Mesenchymal stem cell (in vitro differentiated cells and primary cell): Measurements from ENCODE around the gene GPR22.

Experiments
- DNase-seq: peaks from one replicate; pipeline ENCODE4 v3.0.0-alpha.2; 2013
- H2AFZ ChIP-seq: one replicate; pipeline ENCODE4 v1.6.1; 2013; ENCODE audit warnings: low read depth, mild to moderate bottlenecking, control low read depth, inconsistent platforms, low read length, moderate library complexity
- H2AK5ac ChIP-seq: 2 replicates; pipeline ENCODE4 v1.6.1; 2013; ENCODE audit warnings: low read length, moderate library complexity, mild to moderate bottlenecking, inconsistent platforms; ENCODE audit not compliant: severe bottlenecking
- H2BK120ac ChIP-seq: one replicate; pipeline ENCODE4 v1.6.1; 2013; ENCODE audit warnings: low read depth, mild to moderate bottlenecking, inconsistent platforms, low read length, moderate library complexity
- H2BK12ac ChIP-seq, 2 experiments: one replicate each; pipeline ENCODE4 v1.6.1; 2013; ENCODE audit warnings: inconsistent platforms in 2 of 2, low read length in 2 of 2, mild to moderate bottlenecking in 2 of 2, moderate library complexity in 2 of 2, control low read depth in 1 of 2
- H2BK15ac ChIP-seq: one replicate; pipeline ENCODE4 v1.6.1; 2013; ENCODE audit warnings: mild to moderate bottlenecking, low read depth, inconsistent platforms; ENCODE audit not compliant: poor library complexity, severe bottlenecking
- H2BK5ac ChIP-seq: 2 replicates; pipeline ENCODE4 v1.6.1; 2013; ENCODE audit warnings: low read depth, mild to moderate bottlenecking, low read length, control low read depth, inconsistent platforms; ENCODE audit not compliant: poor library complexity, severe bottlenecking
- H3K14ac ChIP-seq, 2 experiments: one replicate each; pipeline ENCODE4 v1.6.1; 2013; ENCODE audit warnings: inconsistent platforms in 2 of 2, low read length in 2 of 2, control low read depth in 1 of 2, mild to moderate bottlenecking in 1 of 2, moderate library complexity in 1 of 2
- H3K18ac ChIP-seq, 2 experiments: one replicate each; pipeline ENCODE4 v1.6.1; 2013; ENCODE audit warnings: inconsistent platforms in 2 of 2, low read length in 2 of 2, control low read depth in 1 of 2, low read depth in 1 of 2, mild to moderate bottlenecking in 1 of 2
- H3K23ac ChIP-seq, 2 experiments: one replicate each; pipeline ENCODE4 v1.6.1; 2013; ENCODE audit warnings: inconsistent platforms in 2 of 2, low read length in 2 of 2, mild to moderate bottlenecking in 2 of 2, moderate library complexity in 2 of 2, control low read depth in 1 of 2
- H3K27ac ChIP-seq: 2 replicates; pipeline ENCODE4 v1.5.1; 2013; ENCODE audit warnings: mild to moderate bottlenecking, moderate library complexity, low read length, control low read depth, inconsistent platforms; ENCODE audit not compliant: poor library complexity, severe bottlenecking
- H3K27me3 ChIP-seq, 2 experiments: 2 replicates each; pipeline versions ENCODE4 v1.6.1 to v1.7.0; 2013; ENCODE audit warnings: low read length in 2 of 2, mild to moderate bottlenecking in 2 of 2, moderate library complexity in 2 of 2, control low read depth in 1 of 2, inconsistent platforms in 1 of 2; ENCODE audit not compliant: control insufficient read depth in 1 of 2, insufficient read depth in 1 of 2
- H3K36me3 ChIP-seq, 2 experiments: 2 replicates each; pipeline versions ENCODE4 v1.6.1 to v1.7.0; 2013; ENCODE audit warnings: low read length in 2 of 2, control low read depth in 1 of 2, inconsistent platforms in 1 of 2, low read depth in 1 of 2, mild to moderate bottlenecking in 1 of 2; ENCODE audit not compliant: insufficient read depth in 2 of 2, control insufficient read depth in 1 of 2
- H3K4ac ChIP-seq, 2 experiments: one replicate each; pipeline ENCODE4 v1.6.1; 2013; ENCODE audit warnings: inconsistent platforms in 2 of 2, low read length in 2 of 2, mild to moderate bottlenecking in 2 of 2, moderate library complexity in 2 of 2, control low read depth in 1 of 2, low read depth in 1 of 2
- H3K4me1 ChIP-seq: 2 replicates; pipeline ENCODE4 v1.6.1; 2013; ENCODE audit warnings: low read depth, low read length, control low read depth; ENCODE audit not compliant: control insufficient read depth, insufficient read depth
- H3K4me2 ChIP-seq: 2 replicates; pipeline ENCODE4 v1.6.1; 2013; ENCODE audit warnings: low read length, mild to moderate bottlenecking, inconsistent platforms; ENCODE audit not compliant: poor library complexity, severe bottlenecking
- H3K4me3 ChIP-seq, 2 experiments: 2 replicates each; pipeline versions ENCODE4 v1.5.1 to v1.7.0; 2013; ENCODE audit warnings: low read length in 2 of 2, mild to moderate bottlenecking in 2 of 2, control low read depth in 1 of 2, low read depth in 1 of 2; ENCODE audit not compliant: insufficient read depth in 1 of 2
- H3K79me1 ChIP-seq: replicated peaks from 2 replicates; pipeline ENCODE4 v1.6.1; 2013; ENCODE audit warnings: mild to moderate bottlenecking, control low read depth, low read length, inconsistent platforms; ENCODE audit not compliant: poor library complexity, severe bottlenecking
- H3K9ac ChIP-seq: 2 replicates; pipeline ENCODE4 v1.7.0; 2013; ENCODE audit warnings: mild to moderate bottlenecking, low read length, moderate library complexity
- H3K9me3 ChIP-seq: 2 replicates; pipeline ENCODE4 v1.7.0; 2013; ENCODE audit warnings: mild to moderate bottlenecking, low read length; ENCODE audit not compliant: control insufficient read depth
- H4K8ac ChIP-seq: one replicate; pipeline ENCODE4 v1.6.1; 2013; ENCODE audit warnings: inconsistent platforms, mild to moderate bottlenecking, low read length, moderate library complexity
- H4K91ac ChIP-seq: one replicate; pipeline ENCODE4 v1.6.1; 2013; ENCODE audit warnings: mild to moderate bottlenecking, low read length, inconsistent platforms
- WGBS: methylation state at CpG from one replicate; pipeline ENCODE4 v1.1.7; 2013; ENCODE audit warnings: mixed read lengths; 5-methylcytosine and 5-hydroxymethylcytosine counted together

GPR22 gene

DNA sequence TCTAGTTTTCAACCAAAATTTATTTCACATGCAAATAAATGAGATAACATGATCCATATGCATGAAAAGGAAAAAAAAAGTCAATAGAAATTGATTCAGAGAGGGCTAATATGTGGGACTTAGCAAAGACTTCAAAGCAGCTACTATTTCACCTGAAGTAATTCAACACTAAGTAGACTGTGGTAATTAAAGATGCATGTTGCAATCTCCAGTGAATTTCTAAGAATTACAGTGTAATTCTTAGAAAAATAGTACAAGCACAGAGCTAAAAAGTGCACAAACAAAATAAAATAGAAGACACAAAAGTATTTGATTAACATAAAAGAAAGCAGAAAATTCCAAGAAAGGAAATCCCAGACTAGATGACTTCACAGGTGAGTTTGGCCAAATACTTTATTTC, 25.7 kb downstream of the GPR22 start:
- Histone ChIP-seq H3K4me2 (no peak overlapping the region), H2BK120ac (no peak overlapping the region), H3K27me3 (no peaks in the 10 kb centered on the region), H3K9ac (no peak overlapping the region), H3K4me3 (no peak overlapping the region), H2BK5ac (no peak overlapping the region), H3K4ac (no peak overlapping the region), H3K14ac (no peak overlapping the region), H4K91ac (no peak overlapping the region), H3K79me1 (peaks cover 22% of the 10 kb centered on the region), H3K36me3 (no peaks in the 10 kb centered on the region), H3K27ac (no peak overlapping the region), H4K8ac (no peak overlapping the region), H3K18ac (no peak overlapping the region), H3K9me3 (no peaks in the 10 kb centered on the region), H2AFZ (no peak overlapping the region), H3K4me1 (no peaks in the 10 kb centered on the region), H2AK5ac (no peak overlapping the region), H2BK15ac (no peak overlapping the region), H2BK12ac (no peak overlapping the region), H3K23ac (no peak overlapping the region)
- DNase-seq: no peak

DNA sequence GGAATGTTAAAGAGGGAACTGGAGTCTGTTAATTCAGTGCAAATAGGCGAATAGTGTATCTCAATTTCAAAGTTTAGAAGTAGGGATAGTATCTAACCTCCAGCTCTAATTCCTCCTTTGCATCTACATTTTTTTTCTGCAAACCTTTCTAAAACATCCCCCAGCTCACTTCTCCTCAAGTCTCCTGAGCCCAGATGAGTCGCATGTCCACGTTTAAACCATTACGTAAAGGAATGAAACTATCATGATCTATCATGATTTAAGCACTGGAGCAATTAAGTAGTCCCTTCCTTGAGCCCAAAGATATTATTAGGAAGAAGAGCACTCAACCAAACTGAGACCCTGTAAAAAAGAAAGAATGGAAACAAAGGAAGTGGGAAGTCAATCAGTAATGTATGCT, 29.9 kb downstream of the GPR22 start:
- 83% methylated on average over 2 of the region's 4 CpGs for WGBS
- no peak overlapping the region for H2AK5ac ChIP-seq
- H3K4me1 ChIP-seq: no peaks in the 10 kb centered on the region
- H3K4me3 ChIP-seq: no peak overlapping the region
- H3K4ac ChIP-seq: no peak overlapping the region
- H2BK120ac ChIP-seq: no peak overlapping the region
- no peak overlapping the region for H3K9ac ChIP-seq
- H3K14ac ChIP-seq: no peak overlapping the region
- no peak overlapping the region for H4K8ac ChIP-seq
- H3K79me1 ChIP-seq: peaks cover 9% of the 10 kb centered on the region
- no peaks in the 10 kb centered on the region for H3K9me3 ChIP-seq
- no peak overlapping the region for H3K27ac ChIP-seq
- H2BK15ac ChIP-seq: no peak overlapping the region
- no peak overlapping the region for H3K18ac ChIP-seq
- no peak overlapping the region for H2BK12ac ChIP-seq
- H3K27me3 ChIP-seq: no peaks in the 10 kb centered on the region
- H3K4me2 ChIP-seq: no peak overlapping the region
- no peak overlapping the region for H3K23ac ChIP-seq
- no peak overlapping the region for H4K91ac ChIP-seq
- H3K36me3 ChIP-seq: no peaks in the 10 kb centered on the region
- H2AFZ ChIP-seq: no peak overlapping the region
- peak; percentile 29 for DNase-seq
- H2BK5ac ChIP-seq: no peak overlapping the region

- Histone ChIP-seq H3K4me1 (peaks cover 4% of the 10 kb centered on the region), H3K14ac (no peak overlapping the region), H2BK12ac (no peak overlapping the region), H2BK15ac (no peak overlapping the region), H2BK5ac (no peak overlapping the region), H3K23ac (no peak overlapping the region), H3K27ac (no peak overlapping the region), H3K9ac (no peak overlapping the region), H4K8ac (no peak overlapping the region), H3K4ac (no peak overlapping the region), H3K4me2 (no peak overlapping the region), H3K4me3 (no peak overlapping the region), H2AFZ (no peak overlapping the region), H3K18ac (no peak overlapping the region), H3K27me3 (no peaks in the 10 kb centered on the region), H3K9me3 (no peaks in the 10 kb centered on the region), H3K36me3 (peaks cover 4 to 5% of the 10 kb centered on the region in 2 experiments), H3K79me1 (peaks cover 10% of the 10 kb centered on the region), H4K91ac (no peak overlapping the region), H2AK5ac (no peak overlapping the region), H2BK120ac (no peak overlapping the region)
- no CpG with 5 or more reads among the region's 1 CpG for WGBS
- DNase-seq: peak; percentile 46
These were observed 31.7 kb downstream of the GPR22 start for GRCh38 chr7:107501593-107501992.

- no peak overlapping the region for H3K4me3 ChIP-seq
- peaks cover 14% of the 10 kb centered on the region for H3K79me1 ChIP-seq
- 100% methylated on average over 2 of the region's 3 CpGs for WGBS
- no peak overlapping the region for H2AK5ac ChIP-seq
- H3K9ac ChIP-seq: no peak overlapping the region
- H3K14ac ChIP-seq: no peak overlapping the region
- no peak overlapping the region for H2BK5ac ChIP-seq
- H3K27me3 ChIP-seq: no peaks in the 10 kb centered on the region
- no peak overlapping the region for H2BK120ac ChIP-seq
- H3K4me2 ChIP-seq: no peak overlapping the region
- peaks cover 5% of the 10 kb centered on the region for H3K4me1 ChIP-seq
- no peak overlapping the region for H3K23ac ChIP-seq
- H3K18ac ChIP-seq: no peak overlapping the region
- no peak overlapping the region for H3K4ac ChIP-seq
- no peak overlapping the region for H2AFZ ChIP-seq
- no peak for DNase-seq
- no peak overlapping the region for H4K8ac ChIP-seq
- no peak overlapping the region for H3K27ac ChIP-seq
- no peak overlapping the region for H2BK12ac ChIP-seq
- no peaks in the 10 kb centered on the region for H3K9me3 ChIP-seq
- H3K36me3 ChIP-seq: peaks cover 4 to 5% of the 10 kb centered on the region in 2 experiments
- H2BK15ac ChIP-seq: no peak overlapping the region
- H4K91ac ChIP-seq: no peak overlapping the region
These were observed 32.3 kb downstream of the GPR22 start for GRCh38 chr7:107502154-107502553.
